Transverse colon (tissue), 4 donors: ENCODE data around the gene ACER3.

Experiments used
- CTCF ChIP-seq, 5 experiments: fragments of 200-600 bp in 3 of 5; fragments of 450-650 bp in 2 of 5; sonication (generic) in 3 of 5; IDR thresholded peaks; 1 replicate in 2 of 5; 2 replicates in 3 of 5; pipeline ENCODE4 v1.5.1; 2016 to 2017; ENCODE audit warnings: antibody characterized with exemption in 5 of 5, inconsistent platforms in 3 of 5, mild to moderate bottlenecking in 2 of 5, moderate library complexity in 1 of 5
- POLR2AphosphoS5 ChIP-seq, 3 donors: sonication (generic); formaldehyde crosslinking; IDR thresholded peaks; one replicate each; pipeline ENCODE4 v1.6.1; 2016; ENCODE audit warnings: antibody characterized with exemption in 3 of 3

DNA sequence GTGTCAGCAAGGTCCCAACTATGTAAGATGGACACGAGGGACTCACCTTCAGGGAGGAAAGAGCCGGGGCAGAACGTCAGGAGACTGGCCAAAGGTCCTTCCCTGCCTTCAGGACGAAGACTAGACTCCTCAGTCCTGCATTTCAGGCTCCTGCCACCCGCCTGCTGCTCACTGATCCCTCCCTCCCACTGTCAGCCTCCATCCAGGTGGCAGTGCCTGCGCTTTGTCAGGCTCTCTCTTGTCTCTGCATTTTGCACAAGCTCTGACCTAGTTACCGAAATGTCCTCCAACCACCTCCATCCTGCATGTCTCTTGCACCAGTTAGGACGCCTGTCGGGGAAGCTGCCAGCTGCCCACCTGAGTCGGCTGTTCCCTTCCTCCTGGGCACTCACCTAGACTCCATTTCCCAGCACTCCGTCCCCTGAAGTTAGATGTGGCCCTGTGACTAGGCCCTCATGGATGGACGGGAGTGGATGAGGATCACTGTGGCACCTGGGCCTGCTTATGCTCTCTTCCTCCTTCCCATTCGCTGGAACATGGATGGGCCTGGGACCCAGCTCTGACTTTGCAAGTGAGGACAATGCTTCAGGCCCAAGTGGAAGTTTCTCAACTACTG, 181.5 kb downstream of the ACER3 start:
- TF ChIP-seq POLR2AphosphoS5 (IDR thresholded peaks at IDR 0.05) (no peak), CTCF (IDR thresholded peaks at IDR 0.05) (no peak)
